GM12878 (cell line): ENCODE data around the gene GDA. TPM values are rescaled to one million over a fixed set of nuclear protein-coding genes. Genes with fewer than 3 reads are reported as not detected.

Experiments used
- ATAC-seq: fragments of 200-7000 bp; cut with Tn5 transposase; 3 replicates; pipeline ENCODE4 v1.9.1; 2020; ENCODE audit warnings: mild to moderate bottlenecking, moderate library complexity
- BruUV-seq: library from RNA; stranded (reverse); fragments of 400-500 nt; replicated peaks from 2 replicates; lab custom pipeline; 2021; lab: Mats Ljungman, UMichigan
- CTCF ChIA-PET: fragments of 300-600 bp; sonication (Branson Sonifier 250); formaldehyde crosslinking; extraction: SDS; loops from one replicate; lab custom pipeline; 2021; ENCODE audit warnings: inconsistent platforms; lab: Yijun Ruan, JAX
- POLR2A ChIA-PET: fragments of 350-600 bp; formaldehyde crosslinking; extraction: SDS; loops from one replicate; lab custom pipeline; 2021; ENCODE audit warnings: inconsistent platforms; lab: Charles Lee
- RAD21 ChIA-PET: fragments of 300-600 bp; sonication (Branson Sonifier 250); formaldehyde crosslinking; loops from one replicate; lab custom pipeline; 2023; ENCODE audit warnings: antibody characterized with exemption; ENCODE audit not compliant: unreplicated experiment; lab: Charles Lee
- SMC1A ChIA-PET: fragments of 300-600 bp; sonication (Branson Sonifier 250); formaldehyde crosslinking; loops from one replicate; lab custom pipeline; 2023; ENCODE audit not compliant: unreplicated experiment, uncharacterized antibody; lab: Charles Lee
- DNase-seq: peaks from one replicate; pipeline ENCODE4 v3.0.0-alpha.2; 2011; ENCODE audit warnings: low read depth, low spot score
- FAIRE-seq: peaks from 3 replicates; lab custom pipeline; 2011; peaks lifted over from hg19 to GRCh38; lab: Jason Lieb, UNC
- H2AFZ ChIP-seq: 2 replicates; pipeline ENCODE4 v1.6.0; 2011; ENCODE audit warnings: low read depth, low read length, control low read depth; ENCODE audit not compliant: control insufficient read depth
- H3K27ac ChIP-seq: 2 replicates; pipeline ENCODE4 v1.5.1; 2011; ENCODE audit warnings: control low read depth; ENCODE audit not compliant: control insufficient read depth, insufficient read depth
- H3K27me3 ChIP-seq, 2 experiments: replicated peaks in 1 of 2; 2 replicates each; pipeline versions ENCODE4 v1.6.0 to v1.6.1; 2011; ENCODE audit warnings: low read length in 1 of 2; ENCODE audit not compliant: control insufficient read depth in 2 of 2, insufficient read depth in 2 of 2
- H3K36me3 ChIP-seq, 2 experiments: 2 replicates each; pipeline ENCODE4 v1.5.1; 2011; ENCODE audit warnings: low read length in 1 of 2; ENCODE audit not compliant: control insufficient read depth in 2 of 2, insufficient read depth in 2 of 2
- H3K4me1 ChIP-seq: 2 replicates; pipeline ENCODE4 v1.6.1; 2011; ENCODE audit warnings: mild to moderate bottlenecking, low read length, moderate library complexity, mixed read lengths; ENCODE audit not compliant: control insufficient read depth, insufficient read depth
- H3K4me2 ChIP-seq: 2 replicates; pipeline ENCODE4 v1.6.0; 2011; ENCODE audit warnings: control low read depth; ENCODE audit not compliant: control insufficient read depth, insufficient read depth
- H3K4me3 ChIP-seq: fragments of 200-600 bp; sonication (generic); 2 replicates; pipeline ENCODE4 v1.5.1; 2016
- H3K79me2 ChIP-seq: 2 replicates; pipeline ENCODE4 v1.6.0; 2011; ENCODE audit warnings: low read length; ENCODE audit not compliant: control insufficient read depth, insufficient read depth
- H3K9ac ChIP-seq: 2 replicates; pipeline ENCODE4 v1.8.0; 2011; ENCODE audit warnings: low read length, control low read depth, mixed read lengths; ENCODE audit not compliant: control insufficient read depth, insufficient read depth
- H3K9me3 ChIP-seq: replicated peaks from 3 replicates; pipeline ENCODE4 v1.5.1; 2011; ENCODE audit warnings: mild to moderate bottlenecking, low read length; ENCODE audit not compliant: control insufficient read depth, insufficient read depth
- H4K20me1 ChIP-seq: 2 replicates; pipeline ENCODE4 v1.6.0; 2011; ENCODE audit not compliant: control insufficient read depth, insufficient read depth
- ATF7 ChIP-seq: fragments of 450-650 bp; IDR thresholded peaks from 2 replicates; pipeline ENCODE4 v1.6.1; 2016; ENCODE audit warnings: low read depth, mild to moderate bottlenecking
- CBX3 ChIP-seq: fragments of 200-600 bp; sonication (generic); IDR thresholded peaks from 2 replicates; pipeline ENCODE4 v1.6.1; 2016; ENCODE audit warnings: low read depth, borderline replicate concordance
- PAX8 ChIP-seq: fragments of 450-650 bp; IDR thresholded peaks from 2 replicates; pipeline ENCODE4 v1.6.1; 2017; ENCODE audit warnings: mild to moderate bottlenecking, moderate library complexity
- RCOR1 ChIP-seq: conservative IDR thresholded peaks from 2 replicates; pipeline ENCODE4 v1.6.1; 2012; ENCODE audit warnings: low read depth, low read length, improper control_type of control experiment
- SP1 ChIP-seq: IDR thresholded peaks from one replicate; pipeline ENCODE4 v1.6.1; 2011; ENCODE audit warnings: low read depth, low read length
- SUPT20H ChIP-seq: IDR thresholded peaks from 2 replicates; pipeline ENCODE4 v1.6.1; 2011; ENCODE audit warnings: low read depth, mild to moderate bottlenecking, low read length, moderate library complexity, borderline replicate concordance; ENCODE audit not compliant: control insufficient read depth
- TCF3 ChIP-seq: IDR thresholded peaks from 2 replicates; pipeline ENCODE4 v1.6.1; 2012; ENCODE audit warnings: low read depth, mild to moderate bottlenecking, low read length, borderline replicate concordance; ENCODE audit not compliant: insufficient read depth
- ZBTB11 ChIP-seq: fragments of 450-650 bp; formaldehyde crosslinking; IDR thresholded peaks from 2 replicates; pipeline ENCODE4 v1.5.0; 2022; ENCODE audit warnings: mild to moderate bottlenecking, missing genetic modification characterization
- in situ Hi-C: fragments of 300-500 bp; cut with MboI; formaldehyde crosslinking; loops from 9 replicates; pipeline ENCODE4 v1.14.3; 2018; ENCODE audit warnings: mixed read lengths
- intact Hi-C: fragments of 100-400 bp; cut with micrococcal nuclease; formaldehyde crosslinking; loops from one replicate; pipeline ENCODE4 v1.14.2; 2022; ENCODE audit not compliant: unreplicated experiment
- polyA plus RNA-seq, 11 experiments: library from polyadenylated mRNA; depleted of rRNA in 4 of 11; unstranded in 6 of 11; stranded (reverse) in 5 of 11; fragments of >200 nt; fragmentation: Nextera tagmentation in 4 of 11; fragmentation: Illumina TruSeq in 1 of 11; extraction: Ambion mirVana in 4 of 11; extraction: Trizol in 1 of 11; gene quantifications; 1 replicate in 1 of 11; 2 replicates in 10 of 11; pipeline versions ENCODE4 v1.2.1 to v1.2.3, GENCODE V29; 2011 to 2016; ENCODE audit warnings: inconsistent platforms in 2 of 11, missing spikeins in 2 of 11, low read depth in 1 of 11
- total RNA-seq, 4 experiments: library from RNA; depleted of rRNA in 3 of 4; stranded (reverse); fragments of >200 nt in 3 of 4; fragmentation: Illumina TruSeq in 1 of 4; extraction: Trizol in 1 of 4; gene quantifications; 2 replicates each; pipeline versions ENCODE4 v1.2.1 to v1.2.3, GENCODE V29; 2013 to 2021

GDA gene
- total and polyA plus RNA-seq, 10 of the 15 experiments (the other 5 are each of a cell fraction or from before 2014, with no cell fraction given), result 0.19 to 17.9 (median 0.48) TPM; not detected in 2

- TF ChIP-seq SUPT20H (no peak), PAX8 (no peak)
Observed at GRCh38 chr9:72168075-72168474, 18.8 kb downstream of the GDA start (continued).

- FAIRE-seq (no peak), DNase-seq (no peak), ATAC-seq (no peak)
- TF ChIP-seq SP1, result no peak
- no peak for TF ChIP-seq CBX3
- no peak for TF ChIP-seq RCOR1
- no peak for TF ChIP-seq ATF7
- TF ChIP-seq TCF3, result no peak
- no peak for TF ChIP-seq ZBTB11 (CRISPR knock-in tag)
- ChIA-PET RAD21 (no interaction called here), CTCF (interaction anchor here (0.9 to 1.5 kb wide), 2 partner anchors 11 to 15 kb away, joined by 4 read pairs; no protein-coding TSS in a partner anchor), SMC1A (interaction anchor here (1.1 to 1.8 kb wide), 3 partner anchors 35 to 454 kb away, joined by 3 to 5 read pairs (median 3); no protein-coding TSS in a partner anchor), POLR2A (no interaction called here)
- Histone ChIP-seq H2AFZ (no peak overlapping the region), H3K9ac (no peak overlapping the region), H4K20me1 (no peaks in the 10 kb centered on the region), H3K36me3 (no peaks in the 10 kb centered on the region), H3K4me2 (no peak overlapping the region), H3K79me2 (no peaks in the 10 kb centered on the region), H3K27me3 (no peaks in the 10 kb centered on the region), H3K4me1 (no peaks in the 10 kb centered on the region), H3K27ac (no peak overlapping the region), H3K9me3 (no peaks in the 10 kb centered on the region), H3K4me3 (no peak overlapping the region)
- BruUV-seq, result no TSS peak
- intact Hi-C loops, result no loop called here
- in situ Hi-C loops, result no loop called here
Observed at GRCh38 chr9:72169178-72169577, 19.9 kb downstream of the GDA start.
